ENCODE results near the gene GLIPR1L2.

DNA sequence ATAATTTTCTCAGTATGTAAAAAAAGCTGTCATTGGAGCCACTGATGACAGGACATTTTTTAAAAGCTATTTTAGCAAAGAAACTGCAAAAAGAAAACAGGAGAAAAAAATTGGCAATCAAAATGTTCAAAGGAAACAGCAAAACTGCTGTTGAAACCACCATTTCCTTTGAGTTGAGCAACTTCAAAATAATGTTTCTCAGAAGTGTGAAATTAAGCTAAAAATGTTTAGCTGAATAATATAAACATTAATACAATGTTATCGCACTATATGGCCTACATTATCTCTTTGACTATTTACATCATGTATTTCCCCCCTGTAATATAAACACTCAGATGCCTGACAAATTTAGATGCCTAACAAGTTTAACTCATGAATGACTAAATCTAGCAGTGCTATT, 66.3 kb downstream of the GLIPR1L2 start:
- TF ChIP-seq, protein P1, sequence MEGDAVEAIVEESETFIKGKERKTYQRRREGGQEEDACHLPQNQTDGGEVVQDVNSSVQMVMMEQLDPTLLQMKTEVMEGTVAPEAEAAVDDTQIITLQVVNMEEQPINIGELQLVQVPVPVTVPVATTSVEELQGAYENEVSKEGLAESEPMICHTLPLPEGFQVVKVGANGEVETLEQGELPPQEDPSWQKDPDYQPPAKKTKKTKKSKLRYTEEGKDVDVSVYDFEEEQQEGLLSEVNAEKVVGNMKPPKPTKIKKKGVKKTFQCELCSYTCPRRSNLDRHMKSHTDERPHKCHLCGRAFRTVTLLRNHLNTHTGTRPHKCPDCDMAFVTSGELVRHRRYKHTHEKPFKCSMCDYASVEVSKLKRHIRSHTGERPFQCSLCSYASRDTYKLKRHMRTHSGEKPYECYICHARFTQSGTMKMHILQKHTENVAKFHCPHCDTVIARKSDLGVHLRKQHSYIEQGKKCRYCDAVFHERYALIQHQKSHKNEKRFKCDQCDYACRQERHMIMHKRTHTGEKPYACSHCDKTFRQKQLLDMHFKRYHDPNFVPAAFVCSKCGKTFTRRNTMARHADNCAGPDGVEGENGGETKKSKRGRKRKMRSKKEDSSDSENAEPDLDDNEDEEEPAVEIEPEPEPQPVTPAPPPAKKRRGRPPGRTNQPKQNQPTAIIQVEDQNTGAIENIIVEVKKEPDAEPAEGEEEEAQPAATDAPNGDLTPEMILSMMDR (IDR thresholded peaks at IDR 0.05; ENCODE audit: low read depth, low read length, poor library complexity, severe bottlenecking): no peak
- TF ChIP-seq EZH2phosphoT487 (IDR thresholded peaks at IDR 0.05; ENCODE audit: borderline replicate concordance, low read length): no peak

Data from DOHH2 (cell line).